Dermis microvascular lymphatic vessel endothelial cell (primary cell): Measurements from ENCODE around the gene COL17A1. TPM values are rescaled to one million over a fixed set of nuclear protein-coding genes. Genes with fewer than 3 reads are reported as not detected.

ENCODE experiments used
- DNase-seq, 2 donors: peaks; one replicate each; pipeline versions ENCODE4 v3.0.0 to v3.0.0-alpha.2; 2010; ENCODE audit warnings: low read depth in 2 of 2
- total RNA-seq: library from RNA; depleted of rRNA; stranded (reverse); fragments of >200 nt; gene quantifications from 2 replicates; pipeline ENCODE4 v1.2.1, GENCODE V29; 2014

The COL17A1 gene
- total RNA-seq, 1 donor from 2014 or later = 0.90 TPM

GRCh38 chr10:104098358-104098925 lies 12.8 kb upstream of the COL17A1 start:
- DNase-seq = no peak

GRCh38 chr10:104096692-104097091 lies 11.0 kb upstream of the COL17A1 start:
- no peak for DNase-seq

GRCh38 chr10:104092749-104093148 lies 7.1 kb upstream of the COL17A1 start:
- DNase-seq = no peak

- DNase-seq = no peak
Observed at GRCh38 chr10:104090611-104091010, 4.9 kb upstream of the COL17A1 start.

- peak in 1 of 2 donors; percentile 9 for DNase-seq
Observed at GRCh38 chr10:104089621-104090020, 3.9 kb upstream of the COL17A1 start.

GRCh38 chr10:104088239-104088638 lies 2.6 kb upstream of the COL17A1 start:
- no peak for DNase-seq

GRCh38 chr10:104084482-104085142 lies 1.1 kb downstream of the COL17A1 start:
- DNase-seq = no peak

- no peak for DNase-seq
Observed at GRCh38 chr10:104081998-104082397, 3.7 kb downstream of the COL17A1 start.

- peak; percentile 33 to 71 for DNase-seq
Observed at GRCh38 chr10:104080762-104081161, 4.9 kb downstream of the COL17A1 start.

GRCh38 chr10:104077663-104078151 lies 8.0 kb downstream of the COL17A1 start:
- DNase-seq = no peak

GRCh38 chr10:104077247-104077646 lies 8.4 kb downstream of the COL17A1 start:
- peak; percentile 7 to 79 for DNase-seq

GRCh38 chr10:104076743-104077160 lies 8.9 kb downstream of the COL17A1 start:
- peak; percentile 93 to 97 for DNase-seq

GRCh38 chr10:104074505-104074904 lies 11.2 kb downstream of the COL17A1 start:
- DNase-seq = no peak

- no peak for DNase-seq
Observed at GRCh38 chr10:104072786-104073185, 12.9 kb downstream of the COL17A1 start.

- no peak for DNase-seq
Observed at GRCh38 chr10:104069613-104070012, 16.1 kb downstream of the COL17A1 start.

GRCh38 chr10:104067525-104067924 lies 18.2 kb downstream of the COL17A1 start:
- no peak for DNase-seq

- DNase-seq = no peak
Observed at GRCh38 chr10:104066945-104067344, 18.7 kb downstream of the COL17A1 start.

- DNase-seq = no peak
Observed at GRCh38 chr10:104065748-104066147, 19.9 kb downstream of the COL17A1 start.

- no peak for DNase-seq
Observed at GRCh38 chr10:104061196-104061595, 24.5 kb downstream of the COL17A1 start.

- DNase-seq = no peak
Observed at GRCh38 chr10:104059364-104059763, 26.3 kb downstream of the COL17A1 start.

GRCh38 chr10:104057717-104058116 lies 28.0 kb downstream of the COL17A1 start:
- no peak for DNase-seq

GRCh38 chr10:104056619-104057273 lies 28.9 kb downstream of the COL17A1 start:
- no peak for DNase-seq

- peak in 1 of 2 donors; percentile 31 for DNase-seq
Observed at GRCh38 chr10:104054430-104054829, 31.2 kb downstream of the COL17A1 start.
